ENCODE data around the gene PVALEF. TPM values are rescaled to one million over a fixed set of nuclear protein-coding genes. Genes with fewer than 3 reads are reported as not detected.

Gene PVALEF
- total RNA-seq, 2 donors from 2014 or later = not detected

- Histone ChIP-seq H3K4me1 (no peaks in the 10 kb centered on the region), H3K36me3 (no peaks in the 10 kb centered on the region), H3K9me3 (no peaks in the 10 kb centered on the region), H3K4me3 (no peak overlapping the region), H3K27me3 (no peaks in the 10 kb centered on the region), H3K27ac (no peak overlapping the region), H3K9ac (ENCODE audit: low read depth in 2 of 2, low read length in 2 of 2) (no peak overlapping the region)
- intact Hi-C loops (cut with DNase I) = no loop called here
- DNase-seq = no peak
- TF ChIP-seq CTCF (IDR thresholded peaks at IDR 0.05) = no peak
These were observed 18.5 kb downstream of the PVALEF start for GRCh38 chr17:81183807-81184206.

GRCh38 chr17:81184555-81184954, 19.2 kb downstream of the PVALEF start:
- intact Hi-C loops (cut with DNase I) = no loop called here
- H3K4me3 ChIP-seq = no peak overlapping the region
- H3K9me3 ChIP-seq = no peaks in the 10 kb centered on the region
- no peak for DNase-seq
- H3K9ac ChIP-seq (ENCODE audit: low read depth in 2 of 2, low read length in 2 of 2) = no peak overlapping the region
- TF ChIP-seq CTCF (IDR thresholded peaks at IDR 0.05) = no peak
- no peaks in the 10 kb centered on the region for H3K27me3 ChIP-seq
- H3K27ac ChIP-seq = no peak overlapping the region
- H3K36me3 ChIP-seq = no peaks in the 10 kb centered on the region
- H3K4me1 ChIP-seq = no peaks in the 10 kb centered on the region

GRCh38 chr17:81186203-81186602, 20.9 kb downstream of the PVALEF start:
- no peaks in the 10 kb centered on the region for H3K4me1 ChIP-seq
- H3K27ac ChIP-seq = no peak overlapping the region
- intact Hi-C loops (cut with DNase I) = no loop called here
- DNase-seq = no peak
- H3K4me3 ChIP-seq = no peak overlapping the region
- no peak for TF ChIP-seq CTCF (IDR thresholded peaks at IDR 0.05)
- no peak overlapping the region for H3K9ac ChIP-seq (ENCODE audit: low read depth in 2 of 2, low read length in 2 of 2)
- no peaks in the 10 kb centered on the region for H3K27me3 ChIP-seq
- no peaks in the 10 kb centered on the region for H3K36me3 ChIP-seq
- no peaks in the 10 kb centered on the region for H3K9me3 ChIP-seq

GRCh38 chr17:81187120-81187519, 21.8 kb downstream of the PVALEF start:
- no peak overlapping the region for H3K27ac ChIP-seq
- TF ChIP-seq CTCF (IDR thresholded peaks at IDR 0.05) = no peak
- no peak overlapping the region for H3K4me3 ChIP-seq
- no peaks in the 10 kb centered on the region for H3K4me1 ChIP-seq
- intact Hi-C loops (cut with DNase I) = no loop called here
- H3K36me3 ChIP-seq = no peaks in the 10 kb centered on the region
- no peaks in the 10 kb centered on the region for H3K27me3 ChIP-seq
- H3K9ac ChIP-seq (ENCODE audit: low read depth in 2 of 2, low read length in 2 of 2) = no peak overlapping the region
- H3K9me3 ChIP-seq = no peaks in the 10 kb centered on the region
- no peak for DNase-seq

DNA sequence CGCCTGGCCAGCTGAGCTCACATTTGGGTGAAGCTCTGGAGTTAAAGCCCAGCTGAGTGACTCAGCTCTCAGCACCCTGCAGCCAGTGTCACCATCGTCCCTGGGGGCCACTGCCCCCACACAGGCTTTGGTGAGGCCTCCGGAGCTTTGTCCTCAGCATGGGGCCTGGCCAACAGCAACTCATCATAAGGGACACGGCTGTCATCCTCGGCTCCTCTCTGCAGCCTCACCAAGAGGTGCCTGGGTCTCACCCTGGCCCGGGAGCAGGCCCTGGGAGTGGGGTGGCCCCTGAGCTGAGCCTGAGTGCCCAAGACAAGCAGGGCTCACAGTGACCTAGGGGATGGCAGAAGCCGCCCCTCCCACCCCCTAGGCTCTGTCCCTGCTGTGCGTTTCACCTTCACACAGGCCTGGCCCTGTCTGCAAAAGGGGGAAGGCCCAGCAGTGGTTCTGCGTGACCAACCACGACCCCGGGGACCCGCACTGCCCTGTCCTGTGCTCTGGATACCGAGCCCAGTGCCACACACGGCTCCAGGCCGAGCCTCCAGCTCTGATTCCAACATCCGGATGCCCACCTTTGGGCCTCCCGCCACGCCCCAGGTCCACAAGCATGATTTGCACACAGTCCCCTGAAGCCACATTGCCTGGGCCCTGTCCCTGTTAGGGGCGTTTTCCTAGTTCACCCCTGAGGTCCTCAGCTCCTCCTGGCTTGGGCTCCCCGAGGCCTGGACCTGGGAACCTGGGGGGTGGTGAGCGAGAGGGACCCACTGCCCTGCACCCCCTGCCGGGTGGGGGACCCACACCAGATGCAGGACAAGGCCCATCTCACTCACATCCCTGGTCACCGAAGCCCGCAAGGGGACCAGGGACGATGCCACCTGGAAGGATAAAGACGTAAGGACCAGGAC, 22.5 kb downstream of the PVALEF start:
- Histone ChIP-seq H3K27ac (no peak overlapping the region), H3K9ac (ENCODE audit: low read depth in 2 of 2, low read length in 2 of 2) (no peak overlapping the region), H3K4me3 (no peak overlapping the region), H3K27me3 (no peaks in the 10 kb centered on the region), H3K4me1 (no peaks in the 10 kb centered on the region), H3K9me3 (no peaks in the 10 kb centered on the region), H3K36me3 (no peaks in the 10 kb centered on the region)
- no peak for TF ChIP-seq CTCF (IDR thresholded peaks at IDR 0.05)
- no peak for DNase-seq
- intact Hi-C loops (cut with DNase I) = no loop called here

Data from colonic mucosa (tissue), 4 donors.